ENCODE data around the gene PAPPA2.

DNA sequence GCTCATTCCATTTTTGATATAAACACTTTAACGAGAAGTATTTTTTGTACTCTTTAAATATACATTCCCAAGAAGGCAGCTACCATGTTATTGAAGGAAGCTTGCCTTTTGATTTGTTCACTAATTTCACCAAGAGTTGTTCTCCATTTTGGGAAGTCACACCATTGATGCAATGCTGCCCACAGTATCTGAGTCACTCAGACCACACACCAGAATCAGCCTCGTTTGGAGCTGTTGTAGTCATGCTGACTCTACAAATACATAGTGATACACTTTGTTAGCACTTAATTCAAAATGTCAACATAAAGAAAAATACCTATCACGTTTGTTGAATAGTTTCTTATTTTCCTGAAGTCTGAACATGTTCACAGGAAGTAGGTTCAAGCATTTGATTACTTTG is 78.7 kb downstream of the PAPPA2 start:
- TF ChIP-seq, protein P1, sequence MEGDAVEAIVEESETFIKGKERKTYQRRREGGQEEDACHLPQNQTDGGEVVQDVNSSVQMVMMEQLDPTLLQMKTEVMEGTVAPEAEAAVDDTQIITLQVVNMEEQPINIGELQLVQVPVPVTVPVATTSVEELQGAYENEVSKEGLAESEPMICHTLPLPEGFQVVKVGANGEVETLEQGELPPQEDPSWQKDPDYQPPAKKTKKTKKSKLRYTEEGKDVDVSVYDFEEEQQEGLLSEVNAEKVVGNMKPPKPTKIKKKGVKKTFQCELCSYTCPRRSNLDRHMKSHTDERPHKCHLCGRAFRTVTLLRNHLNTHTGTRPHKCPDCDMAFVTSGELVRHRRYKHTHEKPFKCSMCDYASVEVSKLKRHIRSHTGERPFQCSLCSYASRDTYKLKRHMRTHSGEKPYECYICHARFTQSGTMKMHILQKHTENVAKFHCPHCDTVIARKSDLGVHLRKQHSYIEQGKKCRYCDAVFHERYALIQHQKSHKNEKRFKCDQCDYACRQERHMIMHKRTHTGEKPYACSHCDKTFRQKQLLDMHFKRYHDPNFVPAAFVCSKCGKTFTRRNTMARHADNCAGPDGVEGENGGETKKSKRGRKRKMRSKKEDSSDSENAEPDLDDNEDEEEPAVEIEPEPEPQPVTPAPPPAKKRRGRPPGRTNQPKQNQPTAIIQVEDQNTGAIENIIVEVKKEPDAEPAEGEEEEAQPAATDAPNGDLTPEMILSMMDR (IDR thresholded peaks at IDR 0.05): no peak
- TF ChIP-seq EP300 (IDR thresholded peaks at IDR 0.05; ENCODE audit: low read depth) (no peak), POLR2A (IDR thresholded peaks at IDR 0.05) (no peak)

All from transverse colon (tissue), 3 donors.